ENCODE results near the gene SCN10A.

SCN10A gene

DNA sequence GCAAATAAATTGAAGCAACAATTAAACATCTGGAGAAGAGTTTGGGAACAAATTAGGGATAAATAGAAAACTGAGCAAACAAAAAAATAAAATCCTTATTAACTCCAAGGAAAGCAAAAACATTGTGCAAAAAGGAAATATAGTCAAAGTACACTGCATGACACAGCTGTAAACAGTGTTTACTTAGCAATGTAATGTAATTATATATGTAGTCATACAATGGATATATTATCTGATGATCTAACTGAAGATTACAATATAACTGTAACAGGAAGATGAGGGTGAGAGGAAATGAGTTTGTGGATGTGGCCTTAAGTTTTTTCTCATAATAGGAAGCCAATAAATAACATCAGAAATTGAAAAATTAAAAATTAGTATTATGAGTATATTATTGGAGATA is 42.5 kb downstream of the SCN10A start:
- DNase-seq (ENCODE audit: low read depth) = no peak

DNA sequence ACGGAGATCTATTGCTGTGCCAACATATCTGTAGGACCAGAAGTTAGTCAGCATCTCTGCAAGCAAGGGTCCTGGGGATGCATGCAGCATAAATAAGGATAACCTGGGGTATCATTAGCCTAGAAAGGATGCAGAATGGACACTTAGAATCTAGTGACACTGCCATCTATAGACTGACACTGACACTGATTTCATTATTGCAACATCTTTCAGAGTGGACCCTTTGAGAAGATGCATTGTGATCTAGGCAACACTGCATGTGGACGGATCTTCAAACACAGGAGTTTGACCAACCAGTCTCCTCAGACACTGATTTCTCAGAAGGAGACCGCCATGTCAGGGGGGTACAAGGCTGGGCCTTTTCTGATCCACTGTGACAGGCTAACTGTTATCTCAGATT is 52.4 kb downstream of the SCN10A start:
- no peak for DNase-seq (ENCODE audit: low read depth)

DNA sequence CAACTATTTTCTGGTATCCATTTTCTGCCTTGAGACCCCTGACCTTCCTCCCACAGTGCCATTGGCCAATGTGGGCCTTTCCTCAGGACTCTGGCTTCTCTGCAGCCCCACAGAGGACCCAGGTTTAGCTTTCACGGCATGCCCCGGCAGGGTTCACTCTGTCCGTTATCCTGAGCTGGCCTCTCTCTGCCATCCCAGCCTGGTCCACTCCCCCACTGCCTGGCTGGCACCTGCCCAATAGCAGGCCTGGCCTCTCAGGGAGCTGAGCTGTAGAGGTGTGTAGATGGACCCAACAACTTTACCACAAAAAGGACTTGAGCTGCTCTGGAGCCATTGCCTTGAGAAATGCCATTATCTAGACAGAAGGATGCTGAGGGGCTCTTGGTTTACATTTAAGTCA is 57.5 kb downstream of the SCN10A start:
- DNase-seq (ENCODE audit: low read depth) = no peak

DNA sequence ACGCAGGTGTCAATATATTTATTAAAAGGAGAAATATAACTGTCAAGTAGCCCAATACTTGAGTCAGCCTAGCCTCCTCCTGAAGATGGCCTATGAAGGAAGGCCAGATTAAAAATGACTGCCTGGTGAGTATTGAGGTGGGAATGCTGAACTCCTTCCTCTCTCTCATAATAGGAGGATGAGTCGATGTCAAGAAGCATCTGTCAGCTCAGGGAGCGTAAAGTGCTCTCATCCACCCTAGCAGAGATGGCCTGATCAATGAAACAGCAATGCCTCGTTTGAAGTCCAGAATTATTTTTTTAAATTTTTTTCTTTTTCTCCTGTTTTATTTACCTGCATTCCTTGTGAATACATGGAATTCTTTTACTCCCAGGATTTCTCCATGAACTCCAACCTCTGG is 58.3 kb downstream of the SCN10A start:
- no peak for DNase-seq (ENCODE audit: low read depth)

DNA sequence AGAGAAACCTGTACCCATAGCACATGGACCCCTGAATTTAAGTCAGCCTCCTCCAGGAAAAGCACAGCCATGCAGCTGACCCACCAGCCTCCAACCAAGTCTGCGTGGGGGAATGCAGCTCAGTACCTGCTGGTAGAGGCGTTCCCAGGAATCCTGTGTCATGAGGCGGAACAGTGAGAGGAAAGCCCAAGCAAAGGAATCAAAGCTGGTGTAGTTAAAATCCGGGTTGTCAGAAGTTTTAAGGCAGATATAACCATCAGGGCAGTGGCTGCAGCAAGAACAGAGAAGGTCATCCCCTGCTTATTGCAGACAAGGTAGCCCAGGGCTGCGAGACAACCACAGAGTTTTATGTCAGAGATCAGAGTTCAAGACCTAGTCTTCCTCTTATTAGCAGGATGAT is 59.1 kb downstream of the SCN10A start:
- DNase-seq (ENCODE audit: low read depth) = no peak

DNA sequence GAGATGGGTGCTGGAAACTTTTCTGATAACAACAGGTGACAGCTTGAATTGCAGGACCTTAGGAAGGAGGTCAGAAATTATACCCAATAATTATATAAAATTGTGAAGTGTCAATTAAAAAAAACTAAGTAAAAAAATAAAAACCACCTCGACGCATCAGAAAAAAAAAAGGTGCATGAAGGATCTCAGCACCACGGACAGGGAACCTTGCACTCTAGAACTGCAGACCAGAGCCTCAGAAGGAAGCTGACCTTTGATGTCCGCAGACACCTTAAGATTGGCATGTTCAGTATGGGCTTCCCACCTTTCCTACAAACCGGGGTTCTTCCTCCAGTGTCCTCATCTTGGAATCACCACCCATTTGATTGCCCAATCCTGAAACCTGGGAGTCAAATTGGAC is 60.9 kb downstream of the SCN10A start:
- no peak for DNase-seq (ENCODE audit: low read depth)

DNA sequence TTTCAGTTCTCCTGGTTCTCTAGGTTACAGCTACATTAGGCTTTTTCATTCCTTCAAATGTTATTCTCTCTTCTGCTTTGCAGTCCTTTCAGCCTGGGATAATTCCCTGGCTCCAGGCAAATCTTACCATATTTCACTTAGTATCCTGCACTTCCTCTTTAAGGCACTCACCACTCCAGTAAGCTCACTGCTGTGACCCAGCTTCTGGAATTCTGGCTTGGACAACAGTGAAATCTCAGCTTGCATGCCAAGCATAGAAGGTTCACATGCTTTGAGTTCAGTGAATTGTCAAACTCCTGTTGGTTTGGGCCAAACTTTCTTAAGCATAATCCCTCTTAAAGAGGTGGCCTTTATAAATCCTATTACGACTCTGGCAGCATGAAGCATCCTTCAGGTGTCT is 69.4 kb downstream of the SCN10A start:
- no peak for DNase-seq (ENCODE audit: low read depth)

DNA sequence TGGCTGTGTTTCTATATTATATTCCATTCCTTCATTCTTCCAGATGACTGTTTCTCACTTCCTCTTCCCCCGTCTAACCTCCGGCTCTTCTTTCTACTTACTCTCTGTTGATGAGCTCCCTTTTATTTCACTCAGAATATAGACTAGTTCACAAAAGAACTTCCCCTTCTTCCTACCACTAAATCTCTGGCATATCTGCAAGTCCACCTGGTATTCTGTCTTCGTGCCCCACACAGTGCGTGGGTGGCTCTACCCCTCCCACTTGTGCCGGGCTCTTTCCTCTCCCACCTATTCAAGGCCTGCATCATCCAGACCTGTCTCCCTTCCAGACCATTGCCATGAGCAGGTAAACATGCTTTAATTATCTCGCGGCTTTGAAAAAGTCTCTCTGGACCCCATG is 73.0 kb downstream of the SCN10A start:
- DNase-seq (ENCODE audit: low read depth) = no peak

DNA sequence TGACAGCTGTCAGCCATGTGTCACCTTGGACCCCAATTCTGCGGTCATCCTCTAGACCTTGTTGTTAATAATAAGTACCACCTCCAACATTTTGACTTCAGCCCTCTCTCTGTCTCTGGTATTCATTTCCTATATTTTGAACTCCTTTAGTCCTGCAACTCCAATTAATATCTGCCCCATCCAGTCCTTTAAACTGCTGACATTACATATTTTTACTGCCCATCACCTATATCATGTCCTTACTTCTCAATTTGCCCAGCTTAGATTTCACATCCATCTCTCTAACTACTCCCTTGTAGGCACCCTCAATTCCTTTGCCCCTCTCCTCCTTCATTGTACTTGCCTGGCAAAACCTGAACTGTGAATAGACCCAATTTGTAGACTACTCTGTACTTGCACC is 73.5 kb downstream of the SCN10A start:
- no peak for DNase-seq (ENCODE audit: low read depth)

DNA sequence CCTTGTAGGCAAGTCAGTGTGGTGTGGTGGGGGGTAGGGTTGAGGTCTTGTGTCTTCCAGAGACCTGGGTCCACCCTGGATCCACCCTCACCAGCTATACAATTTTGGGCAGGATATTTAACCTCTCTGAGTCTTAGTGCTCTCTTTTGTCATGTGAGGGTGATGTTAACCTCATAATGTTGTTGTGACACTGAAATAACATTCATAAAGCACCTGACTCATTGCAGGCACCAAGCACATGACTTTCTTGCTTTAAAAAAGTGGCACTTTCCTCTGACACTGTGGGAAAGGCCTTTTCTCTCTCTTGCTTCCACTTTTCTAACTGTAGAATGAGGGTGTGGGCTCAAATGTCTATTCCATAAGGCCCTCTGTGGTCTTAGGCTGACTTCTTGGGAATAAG is 75.5 kb downstream of the SCN10A start:
- DNase-seq (ENCODE audit: low read depth) = no peak

DNA sequence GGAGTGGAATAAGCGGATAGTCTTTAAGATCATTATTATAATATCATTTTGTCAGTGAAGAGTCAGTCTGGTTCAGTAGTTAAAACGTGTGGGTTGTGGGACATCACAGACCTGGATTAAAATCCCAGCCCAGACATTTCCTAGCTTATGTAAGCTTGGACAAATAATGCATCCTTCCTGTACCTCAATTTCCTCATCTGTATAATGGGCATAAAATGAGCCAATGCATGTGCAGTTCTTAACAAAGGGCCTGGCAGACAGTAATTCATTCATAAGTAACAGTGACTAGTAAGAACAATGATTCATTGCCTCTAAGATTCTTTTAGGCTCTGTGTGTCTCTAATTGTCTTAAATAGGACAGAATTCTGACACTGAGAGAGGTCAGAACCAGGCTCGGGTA is 76.1 kb downstream of the SCN10A start:
- no peak for DNase-seq (ENCODE audit: low read depth)

DNA sequence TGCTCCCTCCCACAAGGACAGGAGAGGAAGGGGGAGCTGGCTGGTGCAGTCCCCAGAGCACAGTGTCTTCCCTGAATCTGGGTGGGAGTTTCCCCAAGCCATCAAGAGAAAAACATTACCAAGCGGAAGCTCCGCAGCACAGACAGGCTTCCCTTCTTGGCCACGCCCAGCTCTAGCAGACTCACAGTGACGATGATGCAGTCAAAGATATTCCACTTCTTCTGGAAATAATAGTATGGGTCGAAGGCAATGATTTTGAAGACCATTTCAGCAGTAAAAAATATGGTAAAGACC is 76.7 kb downstream of the SCN10A start:
- DNase-seq (ENCODE audit: low read depth) = no peak

DNA sequence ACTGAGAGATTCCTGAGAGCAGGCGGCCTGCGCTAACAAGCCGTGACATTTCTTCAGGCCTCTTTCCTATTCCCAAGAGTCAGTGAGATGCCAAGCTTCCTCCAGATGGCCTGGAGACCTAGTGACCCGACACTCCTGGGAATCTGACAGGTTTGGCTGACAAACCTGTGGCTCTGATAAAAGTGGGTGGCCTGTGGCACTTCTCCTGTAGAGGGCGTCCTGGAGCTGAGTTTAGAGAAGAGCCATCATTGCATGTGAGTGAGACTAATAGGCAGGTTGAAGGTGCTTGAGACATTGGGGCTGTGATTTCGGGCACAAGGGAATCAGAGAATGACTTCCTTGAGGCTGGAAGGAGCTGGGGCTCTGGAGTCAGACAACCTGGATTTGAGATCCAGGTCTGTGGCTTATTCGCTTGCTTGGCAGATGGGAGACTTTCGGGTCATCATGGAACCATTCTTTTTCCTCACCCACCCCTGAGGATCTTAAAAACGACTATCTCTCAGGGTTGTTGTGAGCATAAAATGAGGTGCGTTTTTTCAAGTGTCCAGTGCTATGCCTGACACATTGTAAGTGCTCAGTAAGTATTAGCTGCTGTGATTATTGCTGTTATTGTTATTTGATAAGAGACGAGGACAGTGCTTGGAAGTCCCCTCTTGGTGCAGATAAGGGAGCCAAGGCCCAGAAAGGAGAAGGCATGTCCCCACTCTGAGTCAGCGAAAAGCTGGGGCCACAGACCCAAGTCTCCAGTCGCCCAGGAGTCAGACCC is 77.2 kb downstream of the SCN10A start:
- no peak for DNase-seq (ENCODE audit: low read depth)

DNA sequence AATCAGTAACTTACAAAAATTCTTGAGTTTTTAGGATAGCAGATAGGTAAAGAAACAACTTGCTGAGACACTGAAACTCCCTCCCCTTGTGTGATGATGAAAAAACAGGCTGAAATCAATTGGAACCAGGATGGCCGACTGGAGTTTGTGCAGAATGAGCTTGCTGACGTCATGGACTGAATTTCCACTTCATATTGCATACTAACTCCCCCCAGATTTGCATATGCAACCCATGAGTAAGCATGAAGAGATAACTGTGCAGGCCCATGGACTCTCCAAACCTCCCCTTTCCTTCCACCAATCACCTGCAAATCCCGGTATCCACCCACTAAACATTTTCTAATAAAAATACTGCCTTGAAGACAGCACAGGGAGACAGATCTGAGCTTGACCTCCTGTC is 84.5 kb downstream of the SCN10A start:
- DNase-seq (ENCODE audit: low read depth) = no peak

DNA sequence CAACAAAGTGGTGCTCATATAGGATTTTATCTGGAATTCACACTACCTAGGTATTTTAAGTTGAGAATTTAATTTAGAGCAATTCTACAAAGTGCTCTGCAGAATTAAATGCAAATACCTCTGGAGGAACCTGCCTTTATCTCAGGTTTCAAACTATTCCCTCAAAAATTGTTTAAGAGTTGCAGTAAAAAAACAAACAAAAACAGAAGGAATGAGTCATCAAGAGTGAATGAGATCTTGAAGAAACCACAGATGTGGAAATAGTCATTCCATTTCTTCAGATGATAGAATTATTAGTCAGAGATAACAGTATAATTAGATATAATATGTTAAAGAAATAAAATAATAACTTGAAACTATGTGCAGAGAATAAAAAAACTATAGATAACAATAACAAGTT is 85.7 kb downstream of the SCN10A start:
- no peak for DNase-seq (ENCODE audit: low read depth)

DNA sequence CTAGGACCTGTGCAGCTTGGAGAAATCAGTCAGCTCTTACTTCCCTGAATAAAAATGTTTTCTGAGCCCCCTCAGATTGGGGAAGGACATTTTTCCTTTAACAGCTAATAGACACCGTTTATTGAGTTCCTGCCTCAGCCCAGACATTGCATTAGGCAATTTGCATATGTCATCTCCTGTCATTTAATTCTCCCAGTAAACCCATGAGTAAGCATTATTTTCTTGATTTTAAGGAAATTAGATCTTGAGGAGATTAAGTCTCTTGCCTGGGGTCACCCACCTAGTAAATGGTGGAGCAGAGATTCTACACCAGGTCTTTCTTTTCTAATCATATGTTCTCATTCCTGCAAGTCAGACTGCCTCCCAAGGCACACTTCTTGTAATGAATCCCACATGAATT is 88.0 kb downstream of the SCN10A start:
- no peak for DNase-seq (ENCODE audit: low read depth)

DNA sequence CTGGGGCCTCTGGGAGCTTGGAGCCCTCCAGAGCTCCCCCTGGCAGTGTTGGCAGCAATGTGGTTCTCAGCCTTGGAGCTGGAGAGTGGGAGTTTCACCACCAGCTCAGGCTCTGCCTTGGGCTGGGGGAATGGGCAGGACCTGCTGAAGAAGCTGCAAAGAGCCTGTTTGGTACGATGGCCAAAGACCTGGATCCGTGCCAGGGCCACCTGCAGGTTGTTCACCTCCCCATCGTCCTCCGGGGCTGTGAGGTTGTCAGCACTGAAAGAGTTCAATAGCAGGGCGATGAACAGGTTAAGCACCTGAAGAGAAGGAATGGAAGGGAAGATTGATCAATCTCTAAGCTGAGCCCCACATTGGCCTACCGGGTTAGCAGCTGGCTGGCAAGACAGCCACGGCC is 89.3 kb downstream of the SCN10A start:
- DNase-seq (ENCODE audit: low read depth) = no peak

DNA sequence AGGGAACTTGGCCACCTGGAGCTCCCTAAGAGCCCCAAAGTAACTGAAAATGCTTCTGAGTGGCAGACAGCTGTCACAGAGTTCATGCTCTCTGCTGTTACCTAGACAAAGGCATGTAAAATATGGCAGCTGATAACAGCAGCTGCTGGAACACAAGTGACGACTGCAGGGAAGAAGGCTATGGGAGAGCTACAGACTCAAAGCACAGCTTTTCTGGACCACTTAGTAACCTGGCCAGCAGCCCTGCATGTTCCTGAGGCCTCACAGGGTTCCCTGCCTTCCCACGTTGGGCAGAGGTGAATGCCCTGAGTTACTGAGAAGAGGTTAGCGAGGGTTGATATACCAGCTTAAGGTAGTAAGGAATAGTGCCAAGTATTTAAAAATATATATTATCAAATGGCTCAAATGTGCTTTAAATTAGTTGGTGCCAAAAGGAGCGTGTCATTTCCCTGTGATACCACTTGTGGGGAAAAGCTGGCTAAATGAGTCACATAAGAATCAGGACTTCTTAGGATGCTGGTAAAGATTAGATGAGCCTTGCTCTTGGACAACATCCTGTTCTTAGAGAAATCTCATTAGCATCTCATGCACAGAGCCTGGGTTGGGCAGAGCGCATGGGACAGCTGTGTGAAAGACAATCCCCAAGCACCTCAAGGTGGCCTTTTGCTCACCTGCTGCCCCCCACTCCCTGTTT is 90.1 kb downstream of the SCN10A start:
- DNase-seq (ENCODE audit: low read depth) = no peak

DNA sequence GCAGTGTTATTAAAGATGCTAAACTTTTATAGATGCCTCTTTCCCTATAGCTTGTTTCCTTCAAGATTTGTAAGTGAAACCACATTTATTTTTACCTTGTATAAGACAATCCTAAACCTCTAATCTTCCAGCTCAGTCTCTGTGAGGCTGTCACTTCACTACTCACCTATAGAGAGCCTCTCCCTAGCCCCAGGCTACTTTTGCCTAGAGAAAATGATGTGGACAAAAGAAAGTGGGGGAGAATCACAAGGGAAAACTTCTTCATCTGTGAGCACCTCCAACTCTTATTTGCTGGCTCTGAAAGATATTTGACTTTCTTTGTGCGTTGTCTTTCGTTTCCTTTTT is 91.7 kb downstream of the SCN10A start:
- DNase-seq (ENCODE audit: low read depth) = no peak

DNA sequence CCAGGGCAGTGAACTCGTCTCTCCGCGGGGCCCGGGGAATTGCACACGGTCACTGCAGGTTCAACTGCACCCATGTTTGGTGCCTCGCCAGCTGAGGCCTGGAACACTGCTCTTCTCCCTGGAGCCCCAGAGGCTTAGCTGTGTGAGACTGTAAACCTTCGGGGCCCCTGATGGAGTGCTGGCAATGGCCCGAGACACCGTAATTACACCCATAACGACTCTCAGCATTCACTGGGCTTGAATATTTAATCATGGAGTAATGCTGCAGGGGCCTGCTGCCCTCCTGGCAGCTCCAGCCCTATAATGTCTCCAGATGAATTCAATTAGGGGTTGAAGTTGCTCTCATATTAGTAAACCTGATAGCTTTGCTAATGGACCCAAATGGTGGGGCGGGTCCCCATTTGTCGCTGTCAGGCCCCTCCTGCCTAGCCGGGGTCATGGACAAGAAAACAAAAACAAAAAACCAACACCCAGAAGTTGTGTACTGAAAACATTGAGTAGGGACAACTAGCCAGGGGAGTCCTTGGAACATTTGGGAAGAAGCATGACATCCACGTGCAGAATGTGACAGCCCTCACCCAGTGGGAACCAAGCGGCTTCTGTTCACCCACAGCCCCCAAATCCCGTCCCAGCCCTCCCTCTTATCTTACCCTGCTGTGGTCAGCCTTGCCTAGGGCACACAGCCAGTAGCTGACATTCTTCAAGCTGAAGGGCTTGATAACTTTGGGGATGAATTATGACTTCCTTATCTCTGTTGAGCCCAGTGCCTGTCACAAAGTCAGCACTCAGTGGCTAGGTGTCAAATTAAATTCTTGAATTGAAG is 92.2 kb downstream of the SCN10A start:
- no peak for DNase-seq (ENCODE audit: low read depth)

DNA sequence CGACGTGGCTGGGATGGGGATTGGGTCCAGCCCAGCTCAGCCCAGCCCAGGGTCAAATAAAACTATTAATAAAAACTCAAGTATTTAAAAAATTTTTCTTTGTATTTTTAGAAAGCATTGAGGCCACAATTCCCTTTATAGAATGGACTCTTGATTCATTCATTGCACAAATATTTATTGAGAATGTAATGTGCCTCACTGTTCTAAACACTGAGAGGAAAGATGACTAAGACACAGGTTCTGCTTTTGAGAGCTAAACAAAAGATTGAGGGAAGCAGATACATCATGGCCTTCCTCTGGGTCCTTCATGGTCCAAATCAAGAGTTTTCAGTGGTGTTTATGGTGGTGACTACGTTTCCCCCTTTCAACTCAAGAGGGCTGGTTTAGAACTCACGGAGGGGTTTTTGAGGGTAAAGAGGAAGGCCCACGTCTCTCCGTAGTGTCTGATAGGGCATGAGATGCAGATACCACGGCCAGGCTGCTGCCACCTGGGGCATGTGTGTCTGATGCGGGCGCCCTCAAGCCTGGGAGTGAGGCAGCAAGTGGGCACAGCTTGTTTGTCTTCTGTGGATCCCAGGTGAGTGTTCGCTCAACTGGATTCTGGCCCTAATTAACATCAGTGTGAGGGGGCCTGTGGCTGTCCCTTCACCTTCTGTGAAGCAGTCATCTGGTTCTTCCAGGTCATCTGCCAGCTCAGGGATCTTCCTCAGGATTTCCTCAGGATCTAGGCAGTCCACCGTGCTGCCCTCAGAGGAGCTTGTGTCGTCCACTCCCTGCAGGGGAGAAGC is 93.0 kb downstream of the SCN10A start:
- no peak for DNase-seq (ENCODE audit: low read depth)

DNA sequence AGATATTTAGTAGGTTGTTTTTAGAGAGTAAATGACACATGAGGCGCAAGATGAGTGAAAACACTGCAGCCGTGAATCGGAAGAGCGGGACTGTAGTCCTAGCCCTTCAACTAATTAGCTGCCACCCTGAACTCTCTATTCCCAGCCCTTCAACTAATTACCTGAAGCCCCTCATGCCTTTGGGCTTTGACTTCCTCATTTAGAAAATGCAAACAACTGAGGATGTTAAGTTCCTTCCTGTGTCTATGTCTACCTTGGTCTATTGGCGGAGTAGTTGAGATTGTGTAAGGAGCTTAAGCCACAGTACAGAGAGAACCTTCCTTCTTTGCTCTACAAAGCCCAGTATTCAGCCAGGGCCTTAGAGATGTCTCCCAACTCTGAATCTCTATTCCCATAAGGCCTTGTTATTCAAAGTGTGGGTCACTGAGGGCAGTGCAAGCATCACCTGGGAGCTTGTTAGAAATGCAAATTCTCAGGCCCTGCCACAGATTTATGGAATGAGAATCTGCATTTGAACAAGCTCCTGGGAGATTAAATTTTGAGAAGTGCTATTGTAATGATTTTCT is 94.7 kb downstream of the SCN10A start:
- no peak for DNase-seq (ENCODE audit: low read depth)
